ENCODE data around the gene ZIC1. TPM values are rescaled to one million over a fixed set of nuclear protein-coding genes. Genes with fewer than 3 reads are reported as not detected.

ZIC1 gene
- total RNA-seq, 2 donors from 2014 or later, result not detected

- H3K27me3 ChIP-seq (ENCODE audit: control insufficient read depth, insufficient read depth, low read length, poor library complexity, severe bottlenecking), result peaks cover 100% of the 10 kb centered on the region
Measured at GRCh38 chr3:147393261-147393942, 15.8 kb upstream of the ZIC1 start.

GRCh38 chr3:147393943-147394883 is 15.0 kb upstream of the ZIC1 start:
- H3K4me3 ChIP-seq (ENCODE audit: low read length), result peak overlapping the region; percentile 73
- WGBS, 2 experiments (ENCODE audit: insufficient coverage in 1 of 2, insufficient read length in 1 of 2), result 0 to 2% methylated on average over 10 to 28 of the region's 31 CpGs
- no peaks in the 10 kb centered on the region for H3K36me3 ChIP-seq (ENCODE audit: control insufficient read depth, insufficient read depth, low read length)
- H3K27me3 ChIP-seq (ENCODE audit: control insufficient read depth, insufficient read depth, low read length, poor library complexity, severe bottlenecking), result peaks cover 100% of the 10 kb centered on the region
- H3K4me1 ChIP-seq (ENCODE audit: control insufficient read depth, insufficient read depth, low read length), result peaks cover 6% of the 10 kb centered on the region
- Mint-ChIP-seq H3K27ac (no peak overlapping the region), H3K4me3 (peak overlapping the region; percentile 64), H3K36me3 (ENCODE audit: low read depth) (no peaks in the 10 kb centered on the region), H3K9me3 (no peaks in the 10 kb centered on the region), H3K27me3 (ENCODE audit: insufficient read depth) (peaks cover 100% of the 10 kb centered on the region), H3K4me1 (peaks cover 27% of the 10 kb centered on the region)
- peak; percentile 67 for DNase-seq
- H3K9me3 ChIP-seq (ENCODE audit: control insufficient read depth, low read length), result no peaks in the 10 kb centered on the region
- H3K9ac ChIP-seq (ENCODE audit: extremely low read depth, low read length, poor library complexity, severe bottlenecking), result peak overlapping the region; percentile 29
- H3K27ac ChIP-seq (ENCODE audit: low read depth, low read length), result peak overlapping the region; percentile 61
- no peak for TF ChIP-seq CTCF (conservative IDR thresholded peaks at IDR 0.05)

More at GRCh38 chr3:147393261-147393942, 15.8 kb upstream of the ZIC1 start:
- Histone ChIP-seq H3K4me3 (ENCODE audit: low read length) (peak overlapping the region; percentile 73), H3K9me3 (ENCODE audit: control insufficient read depth, low read length) (no peaks in the 10 kb centered on the region), H3K36me3 (ENCODE audit: control insufficient read depth, insufficient read depth, low read length) (no peaks in the 10 kb centered on the region), H3K27ac (ENCODE audit: low read depth, low read length) (peak overlapping the region; percentile 61), H3K4me1 (ENCODE audit: control insufficient read depth, insufficient read depth, low read length) (peaks cover 6% of the 10 kb centered on the region), H3K9ac (ENCODE audit: extremely low read depth, low read length, poor library complexity, severe bottlenecking) (peak overlapping the region; percentile 29)
- Mint-ChIP-seq H3K36me3 (ENCODE audit: low read depth) (no peaks in the 10 kb centered on the region), H3K4me3 (peak overlapping the region; percentile 64), H3K4me1 (peaks cover 28% of the 10 kb centered on the region), H3K27ac (no peak overlapping the region), H3K9me3 (no peaks in the 10 kb centered on the region), H3K27me3 (ENCODE audit: insufficient read depth) (peaks cover 100% of the 10 kb centered on the region)
- DNase-seq, result peak; percentile 93
- 0% methylated on average over 18 to 49 of the region's 54 CpGs for WGBS, 2 experiments (ENCODE audit: insufficient coverage in 1 of 2, insufficient read length in 1 of 2)
- peak; percentile 19 for TF ChIP-seq CTCF (conservative IDR thresholded peaks at IDR 0.05)

GRCh38 chr3:147394884-147395225 is 14.3 kb upstream of the ZIC1 start:
- H3K27ac ChIP-seq (ENCODE audit: low read depth, low read length), result peak overlapping the region; percentile 61
- peaks cover 100% of the 10 kb centered on the region for H3K27me3 Mint-ChIP-seq (ENCODE audit: insufficient read depth)
- no peak overlapping the region for H3K9ac ChIP-seq (ENCODE audit: extremely low read depth, low read length, poor library complexity, severe bottlenecking)
- 0 to 8% methylated on average over 1 to 5 of the region's 5 CpGs for WGBS, 2 experiments (ENCODE audit: insufficient coverage in 1 of 2, insufficient read length in 1 of 2)
- H3K27me3 ChIP-seq (ENCODE audit: control insufficient read depth, insufficient read depth, low read length, poor library complexity, severe bottlenecking), result peaks cover 100% of the 10 kb centered on the region
- H3K4me1 Mint-ChIP-seq, result peaks cover 27% of the 10 kb centered on the region
- H3K36me3 Mint-ChIP-seq (ENCODE audit: low read depth), result no peaks in the 10 kb centered on the region
- no peak for DNase-seq
- no peak overlapping the region for H3K4me3 Mint-ChIP-seq
- H3K36me3 ChIP-seq (ENCODE audit: control insufficient read depth, insufficient read depth, low read length), result no peaks in the 10 kb centered on the region
- H3K9me3 ChIP-seq (ENCODE audit: control insufficient read depth, low read length), result no peaks in the 10 kb centered on the region
- peaks cover 6% of the 10 kb centered on the region for H3K4me1 ChIP-seq (ENCODE audit: control insufficient read depth, insufficient read depth, low read length)
- no peak for TF ChIP-seq CTCF (conservative IDR thresholded peaks at IDR 0.05)
- H3K27ac Mint-ChIP-seq, result no peak overlapping the region
- peak overlapping the region; percentile 73 for H3K4me3 ChIP-seq (ENCODE audit: low read length)
- H3K9me3 Mint-ChIP-seq, result no peaks in the 10 kb centered on the region

All from endodermal cell (in vitro differentiated cells).